B cell (primary cell): ENCODE results near the gene AMFR. TPM values are rescaled to one million over a fixed set of nuclear protein-coding genes. Genes with fewer than 3 reads are reported as not detected.

Experiments used
- ATAC-seq: fragments of 200-7000 bp; cut with Tn5 transposase; one replicate; pipeline ENCODE4 v1.10.0; 2021; ENCODE audit warnings: low read depth, mild to moderate bottlenecking, moderate number of reproducible peaks, moderate library complexity
- CTCF ChIA-PET: fragments of 350-600 bp; sonication (Branson Sonifier 250); formaldehyde crosslinking; loops from one replicate; lab custom pipeline; 2021; ENCODE audit warnings: antibody characterized with exemption, inconsistent platforms; lab: Charles Lee
- POLR2A ChIA-PET: fragments of 350-600 bp; sonication (Branson Sonifier 250); formaldehyde crosslinking; loops from one replicate; lab custom pipeline; 2021; ENCODE audit warnings: antibody characterized with exemption; lab: Charles Lee
- DNase-seq: peaks from one replicate; pipeline ENCODE4 v3.0.0; 2013
- H2AFZ ChIP-seq: 2 replicates; pipeline ENCODE4 v1.6.1; 2012; ENCODE audit warnings: mild to moderate bottlenecking, low read depth, low read length; ENCODE audit not compliant: insufficient read depth, poor library complexity, severe bottlenecking
- H3K27ac ChIP-seq, 2 donors: 1 replicate in 1 of 2; 2 replicates in 1 of 2; pipeline ENCODE4 v1.5.1; 2012 to 2013; ENCODE audit warnings: low read length in 2 of 2, mild to moderate bottlenecking in 2 of 2, moderate library complexity in 1 of 2
- H3K27me3 ChIP-seq, 4 experiments: fragments of 200-600 bp in 1 of 4; sonication (generic) in 1 of 4; replicated peaks in 1 of 4; 1 replicate in 2 of 4; 2 replicates in 2 of 4; pipeline versions ENCODE4 v1.6.1 to v1.7.0; 2013 to 2016; ENCODE audit warnings: low read length in 3 of 4, mild to moderate bottlenecking in 2 of 4, mixed read lengths in 1 of 4, moderate library complexity in 1 of 4; ENCODE audit not compliant: insufficient read depth in 4 of 4, control insufficient read depth in 3 of 4; ENCODE audit errors: control extremely low read depth in 1 of 4
- H3K36me3 ChIP-seq, 2 experiments: replicated peaks in 1 of 2; 1 replicate in 1 of 2; 2 replicates in 1 of 2; pipeline versions ENCODE4 v1.6.1 to v1.7.1; 2013; ENCODE audit warnings: low read length in 1 of 2; ENCODE audit not compliant: insufficient read depth in 2 of 2, control insufficient read depth in 1 of 2; ENCODE audit errors: control extremely low read depth in 1 of 2, extremely low read depth in 1 of 2
- H3K4me1 ChIP-seq, 2 donors: fragments of 200-600 bp in 1 of 2; sonication (generic) in 1 of 2; 1 replicate in 1 of 2; 2 replicates in 1 of 2; pipeline versions ENCODE4 v1.5.1 to v1.6.1; 2013 to 2017; ENCODE audit warnings: low read length in 2 of 2; ENCODE audit not compliant: control insufficient read depth in 2 of 2, insufficient read depth in 2 of 2
- H3K4me2 ChIP-seq: replicated peaks from 2 replicates; pipeline ENCODE3; 2012; ENCODE audit warnings: mild to moderate bottlenecking, low read depth, low read length; ENCODE audit not compliant: poor library complexity, severe bottlenecking
- H3K4me3 ChIP-seq, 5 experiments: fragments of 200-600 bp in 1 of 5; sonication (generic) in 1 of 5; 1 replicate in 3 of 5; 2 replicates in 2 of 5; pipeline versions ENCODE4 v1.5.1 to v1.7.0; 2011 to 2016; ENCODE audit warnings: low read length in 4 of 5, mild to moderate bottlenecking in 4 of 5, low read depth in 2 of 5, control low read depth in 1 of 5, moderate library complexity in 1 of 5; ENCODE audit not compliant: insufficient read depth in 1 of 5; ENCODE audit errors: control extremely low read depth in 1 of 5, extremely low read depth in 1 of 5
- H3K79me2 ChIP-seq: fragments of 200-600 bp; sonication (generic); one replicate; pipeline ENCODE4 v1.6.0; 2016; ENCODE audit warnings: low read length; ENCODE audit not compliant: control insufficient read depth, insufficient read depth
- H3K9ac ChIP-seq: fragments of 200-600 bp; sonication (generic); 2 replicates; pipeline ENCODE4 v1.6.1; 2017; ENCODE audit warnings: mild to moderate bottlenecking, low read length, moderate library complexity
- H3K9me3 ChIP-seq, 3 donors: one replicate each; pipeline versions ENCODE4 v1.6.1 to v1.7.1; 2013; ENCODE audit warnings: low read length in 2 of 3; ENCODE audit not compliant: control insufficient read depth in 2 of 3, insufficient read depth in 1 of 3; ENCODE audit errors: control extremely low read depth in 1 of 3
- H4K20me1 ChIP-seq: 2 replicates; pipeline ENCODE4 v1.6.0; 2012; ENCODE audit warnings: mild to moderate bottlenecking, low read length; ENCODE audit not compliant: insufficient read depth, control insufficient read depth, poor library complexity, severe bottlenecking
- H3K27ac Mint-ChIP-seq: one replicate; pipeline ENCODE4 v1.8.0; 2021; ENCODE audit warnings: mixed read lengths
- H3K27me3 Mint-ChIP-seq: one replicate; pipeline ENCODE4 v1.8.0; 2021; ENCODE audit warnings: mixed read lengths
- H3K4me1 Mint-ChIP-seq: one replicate; pipeline ENCODE4 v1.8.0; 2021; ENCODE audit warnings: mixed read lengths
- H3K4me3 Mint-ChIP-seq: one replicate; pipeline ENCODE4 v1.8.0; 2021; ENCODE audit warnings: mixed read lengths
- H3K9me3 Mint-ChIP-seq: one replicate; pipeline ENCODE4 v1.8.0; 2022; ENCODE audit warnings: mixed read lengths; ENCODE audit not compliant: insufficient read depth
- CTCF ChIP-seq: fragments of 200-600 bp; IDR thresholded peaks from one replicate; pipeline ENCODE4 v1.8.0; 2022; ENCODE audit warnings: antibody characterized with exemption, mild to moderate bottlenecking
- EZH2 ChIP-seq: IDR thresholded peaks from 2 replicates; pipeline ENCODE4 v1.6.1; 2012; ENCODE audit warnings: borderline replicate concordance, low read depth, mild to moderate bottlenecking, moderate library complexity, low read length; ENCODE audit not compliant: insufficient read depth, poor library complexity, severe bottlenecking
- whole genome bisulfite sequencing: methylation state at CpG from one replicate; pipeline ENCODE4 v1.1.5; 2013; ENCODE audit warnings: missing lambda C conversion rate; ENCODE audit not compliant: insufficient coverage; 5-methylcytosine and 5-hydroxymethylcytosine counted together
- intact Hi-C: fragments of 100-400 bp; cut with micrococcal nuclease; formaldehyde crosslinking; loops from one replicate; pipeline ENCODE4 v1.10.0; 2022
- polyA plus RNA-seq: library from polyadenylated mRNA; depleted of rRNA; stranded (reverse); fragments of >200 nt; gene quantifications from 2 replicates; pipeline ENCODE4 v1.2.3, GENCODE V29; 2012
- total RNA-seq, 2 donors: library from RNA; stranded (reverse); fragments of 120-200 nt in 1 of 2; gene quantifications; 1 replicate in 1 of 2; 2 replicates in 1 of 2; pipeline versions ENCODE4 v1.2.3 to v1.2.4, GENCODE V29; 2013 to 2022

Gene AMFR
- total and polyA plus RNA-seq, 2 donors (not counting 1 experiment from before 2014, with no cell fraction given): 118 to 225 TPM

DNA sequence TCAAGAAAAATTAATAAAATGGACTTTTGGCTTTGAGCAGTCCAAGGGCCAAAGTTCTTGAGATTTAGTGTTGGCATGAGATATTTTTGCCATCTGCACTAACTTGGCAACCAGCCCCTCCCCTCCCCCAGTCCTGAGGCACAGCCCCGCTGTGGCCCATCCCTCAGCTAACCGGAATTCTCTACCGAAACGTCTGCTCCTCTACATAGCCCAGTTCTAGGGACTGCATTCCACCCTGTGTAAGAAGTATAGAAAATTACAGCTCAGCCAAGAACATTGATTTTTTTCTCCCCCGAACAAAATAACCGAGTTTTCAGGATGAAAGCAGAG is 97.5 kb downstream of the AMFR start:
- no peaks in the 10 kb centered on the region for H3K36me3 ChIP-seq
- Mint-ChIP-seq H3K4me3 (no peak overlapping the region), H3K27me3 (no peaks in the 10 kb centered on the region), H3K9me3 (no peaks in the 10 kb centered on the region), H3K27ac (no peak overlapping the region), H3K4me1 (no peaks in the 10 kb centered on the region)
- TF ChIP-seq EZH2: no peak
- TF ChIP-seq CTCF: no peak
- WGBS: no CpG with 5 or more reads among the region's 6 CpGs
- ChIA-PET POLR2A (no interaction called here), CTCF (interaction anchor here (1.4 to 2.4 kb wide), 3 partner anchors 10 to 374 kb away, joined by 3 to 12 read pairs (median 3); no protein-coding TSS in a partner anchor)
- no peak overlapping the region for H3K4me3 ChIP-seq
- DNase-seq (no peak), ATAC-seq (no peak)
- H3K27me3 ChIP-seq: no peaks in the 10 kb centered on the region
- no peaks in the 10 kb centered on the region for H3K9me3 ChIP-seq
- no peaks in the 10 kb centered on the region for H3K4me1 ChIP-seq
- H4K20me1 ChIP-seq: no peaks in the 10 kb centered on the region
- H3K4me2 ChIP-seq: no peak overlapping the region
- H3K27ac ChIP-seq: no peak overlapping the region
- no peak overlapping the region for H3K9ac ChIP-seq
- intact Hi-C loops: no loop called here
- H3K79me2 ChIP-seq: no peaks in the 10 kb centered on the region
- no peak overlapping the region for H2AFZ ChIP-seq

GRCh38 chr16:56327071-56327928 is 98.0 kb downstream of the AMFR start:
- Mint-ChIP-seq H3K27me3 (no peaks in the 10 kb centered on the region), H3K4me3 (no peak overlapping the region), H3K27ac (no peak overlapping the region), H3K9me3 (no peaks in the 10 kb centered on the region), H3K4me1 (no peaks in the 10 kb centered on the region)
- ATAC-seq: no peak
- Histone ChIP-seq H3K36me3 (no peaks in the 10 kb centered on the region), H3K27me3 (no peaks in the 10 kb centered on the region), H3K79me2 (no peaks in the 10 kb centered on the region), H3K4me1 (no peaks in the 10 kb centered on the region), H3K9me3 (no peaks in the 10 kb centered on the region), H3K4me3 (no peak overlapping the region), H4K20me1 (no peaks in the 10 kb centered on the region), H2AFZ (no peak overlapping the region), H3K27ac (no peak overlapping the region), H3K9ac (no peak overlapping the region), H3K4me2 (no peak overlapping the region)
- 91% methylated on average over 10 of the region's 18 CpGs for WGBS
- CTCF ChIA-PET: interaction anchor here (1.4 to 2.4 kb wide), 3 partner anchors 9 to 375 kb away, joined by 3 to 12 read pairs (median 3); no protein-coding TSS in a partner anchor
- intact Hi-C loops: no loop called here
- no peak for TF ChIP-seq CTCF
- no peak for TF ChIP-seq EZH2
- POLR2A ChIA-PET: no interaction called here
- no peak for DNase-seq
